HG02588 (cell line): ENCODE data around the gene CYP1A1.

Source experiments
- ATAC-seq: cut with Tn5 transposase; IDR thresholded peaks from one replicate; pipeline ENCODE4 v1.9.1; 2021; ENCODE audit warnings: mild to moderate bottlenecking, moderate library complexity; ENCODE audit not compliant: unreplicated experiment

CYP1A1 gene, protein sequence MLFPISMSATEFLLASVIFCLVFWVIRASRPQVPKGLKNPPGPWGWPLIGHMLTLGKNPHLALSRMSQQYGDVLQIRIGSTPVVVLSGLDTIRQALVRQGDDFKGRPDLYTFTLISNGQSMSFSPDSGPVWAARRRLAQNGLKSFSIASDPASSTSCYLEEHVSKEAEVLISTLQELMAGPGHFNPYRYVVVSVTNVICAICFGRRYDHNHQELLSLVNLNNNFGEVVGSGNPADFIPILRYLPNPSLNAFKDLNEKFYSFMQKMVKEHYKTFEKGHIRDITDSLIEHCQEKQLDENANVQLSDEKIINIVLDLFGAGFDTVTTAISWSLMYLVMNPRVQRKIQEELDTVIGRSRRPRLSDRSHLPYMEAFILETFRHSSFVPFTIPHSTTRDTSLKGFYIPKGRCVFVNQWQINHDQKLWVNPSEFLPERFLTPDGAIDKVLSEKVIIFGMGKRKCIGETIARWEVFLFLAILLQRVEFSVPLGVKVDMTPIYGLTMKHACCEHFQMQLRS

DNA sequence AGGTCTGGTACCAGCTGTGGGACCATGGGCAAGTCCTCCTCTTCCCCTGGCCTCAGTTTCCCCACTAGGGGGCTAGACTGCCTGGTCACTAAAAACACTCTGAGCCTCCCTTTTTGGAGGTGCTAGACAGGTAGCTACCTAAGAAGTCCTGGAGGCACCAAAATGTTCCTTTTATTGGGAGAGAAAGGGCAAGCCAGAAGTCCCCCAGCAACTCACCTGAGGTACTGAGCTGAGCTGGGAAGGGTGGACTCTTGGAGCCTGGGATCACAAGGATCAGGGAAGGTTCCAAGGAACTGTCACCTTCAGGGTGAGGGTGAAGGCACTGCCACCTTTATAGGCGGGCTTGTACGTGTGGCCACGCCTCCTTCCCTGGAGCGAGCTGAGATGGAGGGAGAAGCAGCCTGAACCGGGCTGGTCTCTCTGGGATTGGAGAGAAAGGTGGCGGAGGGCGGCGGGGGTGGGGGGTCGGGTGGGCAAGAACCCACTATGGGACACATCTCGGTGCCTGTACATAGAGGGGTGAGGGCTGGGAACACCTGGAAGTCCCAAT is at the start of gene CYP1A1:
TSS of gene CYP1A1 (minus strand) at position 304 of the 550 bp plus-strand sequence. CDS start 2,431 bp downstream, outside the sequence.
- no peak for ATAC-seq

GRCh38 chr15:74773731-74774252 is 48.5 kb upstream of the CYP1A1 start:
- no peak for ATAC-seq

- ATAC-seq: no peak
Observed at GRCh38 chr15:74773329-74773728, 48.0 kb upstream of the CYP1A1 start.

DNA sequence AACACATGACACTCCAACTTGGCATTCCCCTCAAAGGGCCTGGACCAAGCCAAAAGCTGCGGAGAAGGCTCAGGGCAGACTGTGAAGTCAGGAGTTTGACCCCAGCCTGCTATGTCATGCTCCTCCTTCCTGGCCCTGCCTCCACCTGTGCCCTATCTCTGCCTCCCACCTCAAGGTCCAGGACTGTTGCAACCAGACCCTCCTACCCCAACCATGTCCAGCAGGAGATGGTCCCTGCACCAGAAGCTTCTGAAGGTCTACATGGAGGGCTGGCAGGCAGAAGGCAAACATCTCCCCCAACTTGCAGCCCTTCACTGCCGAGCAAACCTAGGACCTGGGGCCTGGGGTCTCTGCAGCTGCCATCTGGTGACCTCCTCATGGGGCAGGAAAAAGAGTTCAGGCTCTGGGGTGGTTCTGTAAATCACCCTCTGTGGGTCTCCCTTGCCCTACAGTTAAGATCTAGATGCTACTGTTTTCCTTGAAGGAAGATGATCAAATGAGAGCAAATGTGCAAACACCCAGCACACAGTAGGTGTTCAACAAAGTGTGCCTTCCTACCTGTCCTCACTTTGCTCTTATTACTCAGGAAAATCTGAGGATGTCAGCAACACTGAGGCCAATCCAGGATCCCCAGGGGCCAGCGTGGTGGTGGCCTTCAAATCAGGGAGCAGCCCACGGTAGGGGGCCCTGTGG is 45.0 kb upstream of the CYP1A1 start:
- no peak for ATAC-seq

DNA sequence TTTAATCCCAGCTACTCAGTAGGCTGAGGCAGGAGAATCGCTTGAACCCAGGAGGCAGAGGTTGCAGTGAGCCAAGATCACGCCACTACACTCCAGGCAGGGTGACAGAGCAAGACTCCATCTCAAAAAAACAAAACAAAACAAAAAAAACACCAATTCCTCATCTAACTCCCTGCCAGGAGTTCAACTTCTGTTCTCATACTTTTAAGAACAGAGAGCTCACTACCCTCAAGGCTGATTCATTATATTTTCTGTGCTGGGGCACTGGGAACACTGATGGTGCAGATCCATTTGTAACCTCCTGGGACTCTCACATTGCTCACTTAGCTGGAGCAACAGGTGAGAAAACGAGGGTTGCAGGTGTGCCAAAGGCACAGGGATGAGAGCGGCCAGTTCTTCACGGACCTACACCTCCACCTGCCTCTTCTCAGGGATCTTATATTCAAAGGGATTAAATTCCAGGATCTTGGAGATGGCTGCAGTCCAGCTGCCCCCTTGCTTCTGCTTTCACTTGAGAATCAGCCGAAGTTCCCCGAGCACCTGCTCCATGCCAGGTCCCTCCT is 44.2 kb upstream of the CYP1A1 start:
- ATAC-seq: no peak

DNA sequence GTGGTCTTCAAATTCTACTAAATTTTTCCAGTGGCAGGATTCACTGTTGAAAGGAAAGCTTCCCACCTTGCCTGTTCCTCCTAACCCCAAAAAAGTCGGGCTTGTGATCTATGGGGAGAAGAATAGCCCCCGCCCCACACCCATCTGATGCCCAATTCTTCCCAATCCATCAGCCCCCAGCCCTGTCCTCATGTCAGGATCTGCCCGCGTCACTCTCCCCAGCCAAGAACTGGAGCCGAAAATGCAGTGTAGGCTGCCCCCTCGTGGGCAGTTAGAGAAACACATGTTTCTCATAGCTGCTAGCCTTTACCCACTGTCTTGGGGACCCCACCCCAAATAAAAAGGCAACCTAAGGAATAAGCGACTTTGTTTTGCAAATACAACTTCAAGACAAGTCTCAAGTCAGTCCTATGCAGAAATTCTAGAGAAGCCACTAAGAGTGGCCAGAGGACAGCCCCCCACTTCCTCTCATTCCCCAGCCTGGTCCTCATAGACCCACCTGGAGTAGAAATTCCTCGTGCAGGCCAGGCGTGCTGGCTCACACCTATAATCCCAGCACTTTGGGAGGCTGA is 43.5 kb upstream of the CYP1A1 start:
- ATAC-seq: no peak

DNA sequence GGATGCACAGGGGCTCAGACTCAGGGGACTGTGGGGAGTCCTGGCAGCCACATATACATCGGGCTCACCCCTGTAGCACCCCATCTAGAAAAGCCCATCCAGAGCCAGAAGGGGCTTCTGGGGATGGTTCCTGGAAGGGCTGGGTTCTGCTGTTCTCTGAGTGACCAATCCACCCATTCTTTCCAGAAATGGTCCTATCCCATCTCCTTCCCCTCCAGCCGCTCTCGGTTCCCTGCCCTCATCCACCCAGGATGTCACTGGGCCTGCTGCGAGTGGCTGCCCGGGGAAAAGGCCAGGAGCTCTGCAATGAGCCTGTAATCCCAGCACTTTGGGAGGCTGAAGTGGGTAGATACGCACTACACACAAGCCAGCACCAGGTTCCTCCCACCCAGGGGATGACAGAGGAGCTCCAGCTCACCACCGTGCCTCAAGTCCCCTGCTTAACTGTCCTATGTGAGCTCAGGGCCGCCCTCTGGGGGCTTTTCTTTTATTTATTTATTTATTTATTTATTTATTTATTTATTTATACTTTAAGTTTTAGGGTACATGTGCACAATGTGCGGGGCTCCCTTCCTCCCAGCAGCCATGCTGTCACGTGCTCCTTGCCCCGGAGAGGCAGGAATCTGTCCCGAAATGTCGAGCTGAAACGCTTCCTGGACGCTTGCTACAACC is 42.9 kb upstream of the CYP1A1 start:
- no peak for ATAC-seq

GRCh38 chr15:74767167-74768098 is 42.1 kb upstream of the CYP1A1 start:
- no peak for ATAC-seq

DNA sequence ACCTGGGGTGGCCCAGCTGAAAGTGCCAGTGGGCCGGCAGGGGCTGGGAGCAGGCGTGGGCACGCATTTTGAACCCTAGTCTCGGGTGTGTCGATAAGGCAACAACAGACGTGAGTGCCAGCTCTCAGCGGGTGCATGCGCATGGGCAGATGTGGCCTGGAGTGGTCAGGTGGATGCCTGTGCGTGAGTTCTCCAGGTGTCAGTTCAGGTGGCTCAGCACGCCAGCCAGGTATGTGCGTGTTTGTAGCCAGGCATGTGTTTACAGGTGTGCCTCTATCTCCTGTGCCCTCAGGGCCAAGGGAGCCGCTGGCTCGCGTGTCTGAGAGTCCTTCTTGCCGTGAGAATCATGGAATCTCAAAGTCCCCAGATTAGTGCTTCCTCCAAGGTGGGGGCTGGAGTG is 38.1 kb upstream of the CYP1A1 start:
- no peak for ATAC-seq

- no peak for ATAC-seq
Observed at GRCh38 chr15:74762791-74763150, 37.4 kb upstream of the CYP1A1 start.

DNA sequence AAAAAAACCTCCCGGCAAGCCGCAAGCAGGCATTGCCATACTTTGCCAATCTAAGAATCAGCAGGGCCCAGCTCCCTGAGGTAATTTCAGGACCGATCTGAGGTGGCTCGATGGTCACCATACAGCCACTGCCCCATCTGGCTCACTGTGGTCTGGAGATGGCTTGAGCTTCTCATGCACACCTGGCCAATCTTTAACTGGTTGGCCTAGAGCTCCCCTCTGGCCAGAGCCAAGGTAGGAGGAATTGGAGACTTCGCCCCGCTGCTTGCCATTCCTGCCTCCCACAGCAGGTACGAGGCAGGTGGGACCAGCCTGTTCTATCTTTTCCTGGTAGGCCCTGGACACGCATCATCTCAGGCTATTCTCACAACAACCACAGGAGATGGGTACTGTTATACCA is 33.4 kb upstream of the CYP1A1 start:
- ATAC-seq: no peak

DNA sequence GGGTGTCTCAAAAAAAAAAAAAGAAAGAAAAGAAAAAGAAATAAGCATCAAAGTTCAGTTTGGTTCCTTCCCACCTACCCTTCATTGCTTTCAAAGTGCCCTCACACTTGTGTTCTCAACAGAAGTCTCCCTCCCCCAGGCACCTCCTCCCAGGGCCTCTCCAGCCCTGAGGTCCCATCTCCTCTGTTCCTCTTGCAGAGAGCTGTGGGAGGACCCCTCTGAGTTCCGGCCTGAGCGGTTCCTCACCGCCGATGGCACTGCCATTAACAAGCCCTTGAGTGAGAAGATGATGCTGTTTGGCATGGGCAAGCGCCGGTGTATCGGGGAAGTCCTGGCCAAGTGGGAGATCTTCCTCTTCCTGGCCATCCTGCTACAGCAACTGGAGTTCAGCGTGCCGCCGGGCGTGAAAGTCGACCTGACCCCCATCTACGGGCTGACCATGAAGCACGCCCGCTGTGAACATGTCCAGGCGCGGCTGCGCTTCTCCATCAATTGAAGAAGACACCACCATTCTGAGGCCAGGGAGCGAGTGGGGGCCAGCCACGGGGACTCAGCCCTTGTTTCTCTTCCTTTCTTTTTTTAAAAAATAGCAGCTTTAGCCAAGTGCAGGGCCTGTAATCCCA is 29.4 kb upstream of the CYP1A1 start:
- ATAC-seq: no peak

- ATAC-seq: no peak
Observed at GRCh38 chr15:74752531-74752930, 27.2 kb upstream of the CYP1A1 start.

DNA sequence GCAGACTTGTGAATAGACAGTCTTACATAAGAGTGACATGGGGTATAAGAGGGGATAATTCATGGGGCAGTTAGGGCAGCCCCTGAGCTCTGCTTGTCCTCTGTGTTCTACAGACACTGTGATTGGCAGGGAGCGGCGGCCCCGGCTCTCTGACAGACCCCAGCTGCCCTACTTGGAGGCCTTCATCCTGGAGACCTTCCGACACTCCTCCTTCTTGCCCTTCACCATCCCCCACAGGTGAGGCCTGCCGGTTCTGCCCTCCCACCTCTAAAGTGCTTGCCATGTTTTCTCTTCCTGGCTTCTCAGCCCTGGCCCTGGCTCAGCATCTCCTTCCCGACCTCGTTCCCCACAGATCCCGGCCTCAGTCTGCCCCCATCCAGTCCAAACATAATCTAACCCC is 26.7 kb upstream of the CYP1A1 start:
- ATAC-seq: no peak

- no peak for ATAC-seq
Observed at GRCh38 chr15:74750751-74751150, 25.4 kb upstream of the CYP1A1 start.

- no peak for ATAC-seq
Observed at GRCh38 chr15:74749832-74750231, 24.5 kb upstream of the CYP1A1 start.

DNA sequence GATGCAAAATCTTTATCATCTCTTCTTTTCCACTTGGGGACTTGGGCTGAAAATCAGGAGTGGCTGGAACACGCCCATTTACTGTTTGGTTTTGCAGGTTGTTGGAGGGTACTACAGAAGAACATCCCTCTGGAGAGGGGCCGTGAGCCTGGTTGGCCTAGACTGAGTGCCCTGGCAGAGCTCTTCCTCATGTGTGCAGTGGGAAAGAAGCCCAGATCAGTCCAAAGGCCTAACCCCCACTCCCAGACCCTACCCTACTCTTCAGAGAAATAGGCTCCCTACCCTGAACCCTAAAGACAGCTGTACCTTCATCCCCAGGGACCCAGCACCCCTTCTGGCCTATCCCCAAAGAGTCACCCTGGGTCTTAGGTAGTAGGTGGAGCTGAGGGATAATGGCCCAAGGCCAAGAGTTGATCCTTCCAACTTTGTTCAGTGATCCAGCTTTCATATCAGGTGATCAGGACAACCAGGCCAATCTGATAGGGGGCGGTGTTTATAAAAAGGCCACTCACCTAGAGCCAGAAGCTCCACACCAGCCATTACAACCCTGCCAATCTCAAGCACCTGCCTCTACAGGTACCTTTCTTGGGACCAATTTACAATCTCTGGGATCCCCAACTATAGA is 23.1 kb upstream of the CYP1A1 start, which contains the start of gene CYP1A2:
TSS of gene CYP1A2 (plus strand) at position 524 of the 625 bp plus-strand sequence. CDS start 894 bp downstream, outside the sequence.
- no peak for ATAC-seq

DNA sequence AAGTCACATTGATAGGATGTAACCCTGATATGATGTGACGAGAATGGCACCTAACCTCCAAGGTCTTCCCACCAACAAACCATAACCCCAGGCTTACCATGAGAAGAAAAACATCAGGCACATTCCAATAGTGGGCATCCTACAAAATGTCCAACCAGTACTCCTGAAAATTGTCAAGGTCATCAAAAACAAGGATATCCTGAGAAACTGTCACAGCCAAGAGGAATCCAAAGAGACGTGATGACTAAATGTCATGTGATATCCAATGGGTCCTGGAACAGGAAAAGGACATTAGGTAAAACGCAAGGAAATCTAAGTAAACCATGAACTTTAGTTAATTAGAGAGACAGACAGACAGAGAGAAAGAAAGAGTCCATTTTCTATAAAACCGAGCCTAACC is 21.1 kb upstream of the CYP1A1 start:
- ATAC-seq: no peak
